ENCODE measurements around the gene CRYBB3. TPM values are rescaled to one million over a fixed set of nuclear protein-coding genes. Genes with fewer than 3 reads are reported as not detected.

Gene CRYBB3
- total RNA-seq, 6 experiments from 2014 or later, result 0.40 to 0.70 (median 0.69) TPM; not detected in 3

DNA sequence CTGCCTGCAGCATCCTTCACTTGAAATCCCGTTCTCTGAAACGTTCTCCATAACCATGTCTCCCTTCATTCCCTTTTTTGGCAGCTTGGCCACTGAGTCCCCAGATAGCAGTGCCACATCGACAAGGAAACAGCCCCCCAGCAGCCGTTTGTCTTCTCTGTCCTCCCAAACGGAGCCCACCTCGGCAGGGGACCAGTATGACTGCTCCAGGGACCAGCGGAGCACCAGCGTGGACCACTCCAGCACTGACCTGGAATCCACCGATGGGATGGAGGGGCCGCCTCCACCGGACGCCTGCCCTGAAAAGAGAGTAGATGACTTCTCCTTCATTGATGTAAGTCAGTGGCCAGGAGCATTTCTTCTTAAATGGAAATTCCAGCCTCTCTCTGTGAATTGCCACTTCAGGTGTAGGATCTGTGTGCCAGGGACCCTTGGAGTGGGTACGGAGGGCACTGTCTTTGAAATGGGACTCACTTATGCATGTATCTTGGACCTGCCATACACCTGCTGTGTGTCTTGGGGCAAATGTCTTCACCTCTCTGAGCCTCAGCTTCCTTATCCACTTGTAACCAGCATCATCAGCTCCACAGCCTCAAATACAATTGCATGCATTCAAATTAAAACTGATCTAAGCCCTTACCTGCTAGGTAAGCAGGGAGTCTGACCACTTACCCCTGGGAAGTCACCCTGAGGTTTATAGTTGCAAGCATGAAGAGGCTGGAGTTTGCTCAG, 25.3 kb upstream of the CRYBB3 start:
- intact Hi-C loops (cut with DNase I), result loop anchor here (10.0 kb wide), 2 partner anchors 80 to 100 kb away; no protein-coding TSS in a partner anchor
- Histone ChIP-seq H3K27me3 (no peaks in the 10 kb centered on the region), H3K27ac (no peak overlapping the region), H3K4me3 (no peak overlapping the region), H3K36me3 (peaks cover 5 to 54% (median 30%) of the 10 kb centered on the region in 4 donors), H3K9me3 (no peaks in the 10 kb centered on the region), H3K4me1 (peaks cover 0 to 22% (median 6%) of the 10 kb centered on the region in 4 donors)
- TF ChIP-seq POLR2A (IDR thresholded peaks at IDR 0.05) (no peak), CTCF (IDR thresholded peaks at IDR 0.05) (no peak)
- no peak for ATAC-seq
- WGBS (ENCODE audit: insufficient coverage, low coverage, low lambda C conversion rate, missing lambda C conversion rate), result 76% methylated on average over 6 of the region's 13 CpGs
- DNase-seq, result no peak

GRCh38 chr22:25174888-25175411, 24.7 kb upstream of the CRYBB3 start:
- no peak overlapping the region for H3K4me3 ChIP-seq
- H3K36me3 ChIP-seq, result peaks cover 5 to 58% (median 34%) of the 10 kb centered on the region in 4 donors
- ATAC-seq (no peak), DNase-seq (no peak)
- 71% methylated on average over 3 of the region's 6 CpGs for WGBS (ENCODE audit: insufficient coverage, low coverage, low lambda C conversion rate, missing lambda C conversion rate)
- intact Hi-C loops (cut with DNase I), result loop anchor here (10.0 kb wide), 2 partner anchors 80 to 100 kb away; no protein-coding TSS in a partner anchor
- peaks cover 0 to 19% (median 5%) of the 10 kb centered on the region in 4 donors for H3K4me1 ChIP-seq
- H3K27ac ChIP-seq, result no peak overlapping the region
- H3K27me3 ChIP-seq, result no peaks in the 10 kb centered on the region
- no peaks in the 10 kb centered on the region for H3K9me3 ChIP-seq
- TF ChIP-seq CTCF (IDR thresholded peaks at IDR 0.05) (no peak), POLR2A (IDR thresholded peaks at IDR 0.05) (no peak)

DNA sequence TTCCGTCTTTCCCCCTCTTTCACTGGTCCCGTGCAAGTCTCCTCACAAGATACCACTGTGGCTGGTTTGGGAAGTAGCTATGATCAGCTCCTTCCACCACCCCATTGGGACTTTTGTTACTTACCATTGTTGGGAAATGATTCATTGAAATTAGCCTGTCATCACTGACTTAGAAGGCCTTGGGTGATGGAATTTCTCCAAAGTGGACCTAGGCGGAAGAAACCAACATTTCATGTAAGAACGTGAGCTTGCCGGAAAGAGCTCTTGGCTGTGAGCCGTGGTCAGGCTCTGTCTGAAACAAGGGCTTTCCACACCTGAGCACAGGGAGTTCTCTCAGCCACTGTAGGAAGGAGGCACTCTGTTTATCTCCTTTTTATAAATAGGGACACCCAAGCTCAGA, 23.5 kb upstream of the CRYBB3 start:
- Histone ChIP-seq H3K36me3 (peaks cover 5 to 61% (median 35%) of the 10 kb centered on the region in 4 donors), H3K9me3 (no peaks in the 10 kb centered on the region), H3K27me3 (no peaks in the 10 kb centered on the region), H3K4me3 (no peak overlapping the region), H3K4me1 (peaks cover 0 to 7% (median under 1%) of the 10 kb centered on the region in 4 donors), H3K27ac (no peak overlapping the region)
- DNase-seq (no peak), ATAC-seq (no peak)
- 100% methylated on average over 2 of the region's 6 CpGs for WGBS (ENCODE audit: insufficient coverage, low coverage, low lambda C conversion rate, missing lambda C conversion rate)
- TF ChIP-seq POLR2A (IDR thresholded peaks at IDR 0.05), result no peak
- TF ChIP-seq CTCF (IDR thresholded peaks at IDR 0.05), result no peak
- intact Hi-C loops (cut with DNase I), result loop anchor here (10.0 kb wide), 2 partner anchors 81 to 101 kb away; no protein-coding TSS in a partner anchor

DNA sequence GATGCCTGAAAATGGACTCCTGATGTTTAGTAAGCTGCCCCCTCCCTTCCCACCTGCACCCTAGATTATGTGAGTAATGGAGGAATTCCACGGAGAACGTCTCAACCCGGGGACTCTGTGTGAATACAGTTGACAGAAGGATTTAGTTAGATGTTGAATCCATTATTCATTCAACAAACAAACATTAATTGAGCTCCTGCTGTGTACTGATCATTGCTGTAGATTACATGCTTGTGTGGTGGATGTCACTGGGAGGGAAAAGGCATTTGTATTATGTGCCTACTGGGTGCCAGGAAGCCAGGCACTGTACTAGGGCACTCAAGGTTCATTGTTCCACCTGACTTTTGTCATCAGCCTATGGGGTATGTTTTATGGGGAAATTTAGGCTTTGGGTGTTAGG, 22.9 kb upstream of the CRYBB3 start:
- TF ChIP-seq CTCF (IDR thresholded peaks at IDR 0.05) (no peak), POLR2A (IDR thresholded peaks at IDR 0.05) (no peak)
- DNase-seq (no peak), ATAC-seq (no peak)
- no peaks in the 10 kb centered on the region for H3K9me3 ChIP-seq
- no peaks in the 10 kb centered on the region for H3K27me3 ChIP-seq
- intact Hi-C loops (cut with DNase I), result loop anchor here (10.0 kb wide), 2 partner anchors 82 to 102 kb away; no protein-coding TSS in a partner anchor
- no peak overlapping the region for H3K27ac ChIP-seq
- H3K4me1 ChIP-seq, result peaks cover 0 to 9% (median 4%) of the 10 kb centered on the region in 4 donors
- WGBS (ENCODE audit: insufficient coverage, low coverage, low lambda C conversion rate, missing lambda C conversion rate), result 85% methylated on average over 3 of the region's 3 CpGs
- H3K36me3 ChIP-seq, result peaks cover 5 to 59% (median 32%) of the 10 kb centered on the region in 4 donors
- H3K4me3 ChIP-seq, result no peak overlapping the region

Data from right lobe of liver (tissue), 6 donors.